Heart right ventricle (tissue), 16 donors: ENCODE measurements around the gene FCER1G. TPM values are rescaled to one million over a fixed set of nuclear protein-coding genes. Genes with fewer than 3 reads are reported as not detected.
A peak's percentile ranks its signal among the peaks of the same experiment; 100 is the strongest.

Experiments used
- ATAC-seq, 8 donors: fragments of 200-7000 bp; cut with Tn5 transposase; one replicate each; pipeline ENCODE4 v1.9.1; 2020; ENCODE audit warnings: mild to moderate bottlenecking in 8 of 8, moderate library complexity in 8 of 8, moderate number of reproducible peaks in 1 of 8
- DNase-seq, 2 donors: peaks; one replicate each; pipeline ENCODE4 v3.0.0-alpha.2; 2020
- H3K27ac ChIP-seq, 10 donors: fragments of 200-600 bp; sonication (generic) in 2 of 10; one replicate each; pipeline versions ENCODE4 v1.5.0 to v1.8.0; 2020 to 2022; ENCODE audit warnings: mild to moderate bottlenecking in 3 of 10
- H3K27me3 ChIP-seq, 7 donors: fragments of 200-600 bp; one replicate each; pipeline ENCODE4 v1.8.0; 2021 to 2022; ENCODE audit warnings: mild to moderate bottlenecking in 2 of 7
- H3K36me3 ChIP-seq, 9 donors: fragments of 200-600 bp; sonication (generic) in 1 of 9; one replicate each; pipeline versions ENCODE4 v1.5.0 to v1.8.0; 2020 to 2022; ENCODE audit warnings: mild to moderate bottlenecking in 2 of 9
- H3K4me1 ChIP-seq, 9 donors: fragments of 200-600 bp; sonication (generic) in 1 of 9; one replicate each; pipeline versions ENCODE4 v1.5.0 to v1.8.0; 2020 to 2022; ENCODE audit warnings: mild to moderate bottlenecking in 4 of 9
- H3K4me3 ChIP-seq, 10 donors: fragments of 200-600 bp; sonication (generic) in 2 of 10; one replicate each; pipeline versions ENCODE4 v1.5.0 to v1.8.0; 2020 to 2022; ENCODE audit warnings: mild to moderate bottlenecking in 7 of 10, moderate library complexity in 2 of 10
- H3K9me3 ChIP-seq, 11 donors: fragments of 200-600 bp in 10 of 11; sonication (generic) in 2 of 11; one replicate each; pipeline versions ENCODE4 v1.5.0 to v1.8.0; 2013 to 2022; ENCODE audit warnings: mild to moderate bottlenecking in 2 of 11, control low read depth in 1 of 11, moderate library complexity in 1 of 11
- CTCF ChIP-seq, 9 donors: fragments of 200-600 bp; sonication (generic) in 2 of 9; IDR thresholded peaks; one replicate each; pipeline versions ENCODE4 v1.5.0 to v1.8.0; 2021 to 2022; ENCODE audit warnings: antibody characterized with exemption in 9 of 9, mild to moderate bottlenecking in 5 of 9, moderate library complexity in 1 of 9
- WGBS, 2 donors: extraction: QIAGEN DNeasy Blood & Tissue Kit; methylation state at CpG; one replicate each; pipeline ENCODE4 v1.1.7; 2013; ENCODE audit warnings: inconsistent platforms in 1 of 2; 5-methylcytosine and 5-hydroxymethylcytosine counted together
- intact Hi-C, 10 donors: fragments of 100-400 bp; cut with DNase I; formaldehyde crosslinking; loops; one replicate each; pipeline versions ENCODE4 v1.11.1 to v1.14.2; 2022
- polyA plus RNA-seq, 2 donors: library from polyadenylated mRNA; stranded (reverse); fragments of 200-250 nt; gene quantifications; one replicate each; pipeline ENCODE4 v1.2.3, GENCODE V29; 2013
- total RNA-seq, 10 donors: library from RNA; stranded (reverse); fragmentation: NEBNext Ultra II Directional in 3 of 10; extraction: Animal tissue kit (Norgen Biotek cat#: 25700) in 3 of 10; gene quantifications; one replicate each; pipeline versions ENCODE4 v1.2.1 to v1.2.4, GENCODE V29; 2021 to 2023
- donor health status: Arrhythmogenic right ventricular cardiomyopathy.
- donor health status: ischemic (EF 13 %, LVEDD 7.1; RV severe dilation, severe dysfunction).
- donor health status: healthy with polysubstance abuse.
- donor health status: DM: no; HTN: yes; CAD: no.
- donor health status: DM: no; HTN: no; CAD: no.
- donor health status: ischemic (EF 25% LVEDD 6.9; RV normal size, moderate dysfunction).
- donor health status: ischemic (EF 25% LVEDD 5.7; RV mildly dilated, moderate dysfunction).
- donor health status: healthy.
- donor health status: DM: yes; HTN: yes; CAD: no.
- donor health status: Ischemic cardiomyopathy.
- donor health status: ischemic (EF 35%, LVEDD 5.7; RV mildly dilated, moderate dysfunction).
- donor health status: nonischemic (EF 11% LVEDD 7.7; RV severe dilation, severe dysfunction).
- donor health status: DM: yes; HTN: yes; CAD: no.
- donor health status: PGD.
- donor health status: ischemic (EF 29% LVEDD 5.4; RV normal size, mild dysfunction).
- donor health status: nonischemic (EF 23%, LVEDD 6.1; RV moderate dilation, normal function).

Gene FCER1G
- total and polyA plus RNA-seq, 12 donors = 2.0 to 65.8 (median 11.5) TPM

- ATAC-seq = peak in 2 of 8 donors; percentile 1 to 16
- TF ChIP-seq CTCF (IDR thresholded peaks at IDR 0.05) = no peak
- intact Hi-C loops = no loop called here
These were observed 2.7 kb downstream of the FCER1G start for GRCh38 chr1:161217831-161218230.

GRCh38 chr1:161218301-161219077 is 3.4 kb downstream of the FCER1G start:
- intact Hi-C loops = no loop called here
- Histone ChIP-seq H3K36me3 (peaks cover 0 to 44% (median 12%) of the 10 kb centered on the region in 9 donors), H3K9me3 (no peaks in the 10 kb centered on the region), H3K27me3 (no peaks in the 10 kb centered on the region), H3K4me1 (peaks cover 0 to 44% (median 4%) of the 10 kb centered on the region in 9 donors), H3K4me3 (peak overlapping the region in 1 of 10 donors; percentile 62), H3K27ac (peak overlapping the region in 2 of 10 donors; percentile 9 to 95)
- ATAC-seq (no peak), DNase-seq (no peak)
- TF ChIP-seq CTCF (IDR thresholded peaks at IDR 0.05) = no peak
- 75 to 80% methylated on average over 8 of the region's 8 CpGs for WGBS, 2 donors

More at GRCh38 chr1:161217831-161218230, 2.7 kb downstream of the FCER1G start:
- Histone ChIP-seq H3K9me3 (no peaks in the 10 kb centered on the region), H3K4me1 (peaks cover 0 to 48% (median 4%) of the 10 kb centered on the region in 9 donors), H3K27ac (peak overlapping the region in 5 of 10 donors; percentile 13 to 95 (median 74)), H3K36me3 (peaks cover 0 to 50% (median 18%) of the 10 kb centered on the region in 9 donors), H3K27me3 (no peaks in the 10 kb centered on the region), H3K4me3 (peak overlapping the region in 3 of 10 donors; percentile 5 to 62 (median 19))
- WGBS, 2 donors = 59 to 68% methylated on average over 6 of the region's 6 CpGs
- no peak for DNase-seq

- Histone ChIP-seq H3K9me3 (no peaks in the 10 kb centered on the region), H3K4me1 (peaks cover 0 to 37% (median 4%) of the 10 kb centered on the region in 9 donors)
- DNase-seq = no peak
These were observed 4.2 kb downstream of the FCER1G start for GRCh38 chr1:161219078-161219892.

More at GRCh38 chr1:161219078-161219892, 4.2 kb downstream of the FCER1G start:
- no peak for TF ChIP-seq CTCF (IDR thresholded peaks at IDR 0.05)
- ATAC-seq = no peak
- WGBS, 2 donors = 90 to 92% methylated on average over 5 of the region's 5 CpGs
- intact Hi-C loops = no loop called here
- H3K36me3 ChIP-seq = peaks cover 0 to 36% (median 5%) of the 10 kb centered on the region in 9 donors
- H3K4me3 ChIP-seq = no peak overlapping the region
- no peaks in the 10 kb centered on the region for H3K27me3 ChIP-seq
- no peak overlapping the region for H3K27ac ChIP-seq
